Stimulated activated CD4-positive, alpha-beta T cell treated with anti-CD3 and anti-CD28 coated beads, Interleukin-12 subunit alpha, Interleukin-12 subunit beta, amount 100 ng/mL, for 4 hours (primary cell): ENCODE measurements around the gene GRIN3B.

Experiments used
- DNase-seq: peaks from one replicate; pipeline ENCODE4 v3.0.0-alpha.2; 2020

Gene GRIN3B

DNA sequence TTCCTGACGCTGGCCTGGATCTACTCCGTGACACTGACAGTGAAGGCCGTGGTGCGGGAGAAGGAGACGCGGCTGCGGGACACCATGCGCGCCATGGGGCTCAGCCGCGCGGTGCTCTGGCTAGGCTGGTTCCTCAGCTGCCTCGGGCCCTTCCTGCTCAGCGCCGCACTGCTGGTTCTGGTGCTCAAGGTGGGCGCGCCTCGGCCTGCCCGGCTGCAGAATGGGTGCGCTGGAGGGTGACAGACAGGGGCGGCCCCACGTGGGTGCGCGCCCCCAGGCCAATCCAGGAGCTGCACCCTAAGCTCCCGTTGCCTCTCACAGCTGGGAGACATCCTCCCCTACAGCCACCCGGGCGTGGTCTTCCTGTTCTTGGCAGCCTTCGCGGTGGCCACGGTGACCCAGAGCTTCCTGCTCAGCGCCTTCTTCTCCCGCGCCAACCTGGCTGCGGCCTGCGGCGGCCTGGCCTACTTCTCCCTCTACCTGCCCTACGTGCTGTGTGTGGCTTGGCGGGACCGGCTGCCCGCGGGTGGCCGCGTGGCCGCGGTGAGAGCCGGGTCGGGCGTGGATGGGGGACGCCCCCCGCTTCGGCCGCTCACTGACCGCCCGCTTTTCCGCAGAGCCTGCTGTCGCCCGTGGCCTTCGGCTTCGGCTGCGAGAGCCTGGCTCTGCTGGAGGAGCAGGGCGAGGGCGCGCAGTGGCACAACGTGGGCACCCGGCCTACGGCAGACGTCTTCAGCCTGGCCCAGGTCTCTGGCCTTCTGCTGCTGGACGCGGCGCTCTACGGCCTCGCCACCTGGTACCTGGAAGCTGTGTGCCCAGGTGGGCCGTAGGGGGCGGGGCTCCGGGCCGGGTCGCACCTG lies 46.8 kb downstream of the GRIN3B start:
- DNase-seq = no peak

DNA sequence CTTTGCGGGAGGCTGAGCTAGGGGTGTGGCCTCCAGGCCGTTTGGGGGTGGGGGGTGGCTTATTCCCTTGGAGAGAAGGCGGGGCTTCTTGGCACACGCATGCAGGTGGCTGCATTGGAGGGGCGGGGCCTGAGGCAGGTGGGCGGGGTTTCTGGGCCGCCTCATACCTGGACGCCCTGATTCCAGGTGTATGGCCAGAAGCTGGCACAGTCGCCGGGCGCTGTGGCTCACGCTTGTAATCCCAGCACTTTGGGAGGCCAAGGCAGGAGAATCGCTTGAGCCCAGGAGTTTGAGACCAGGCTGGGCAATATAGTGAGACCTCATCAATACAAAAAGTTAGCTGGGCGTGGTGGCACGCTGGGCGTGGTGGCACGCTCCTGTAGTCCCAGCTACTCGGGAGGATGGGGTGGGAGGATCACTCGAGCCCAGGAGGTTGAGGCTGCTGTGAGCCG lies 47.5 kb downstream of the GRIN3B start:
- no peak for DNase-seq

DNA sequence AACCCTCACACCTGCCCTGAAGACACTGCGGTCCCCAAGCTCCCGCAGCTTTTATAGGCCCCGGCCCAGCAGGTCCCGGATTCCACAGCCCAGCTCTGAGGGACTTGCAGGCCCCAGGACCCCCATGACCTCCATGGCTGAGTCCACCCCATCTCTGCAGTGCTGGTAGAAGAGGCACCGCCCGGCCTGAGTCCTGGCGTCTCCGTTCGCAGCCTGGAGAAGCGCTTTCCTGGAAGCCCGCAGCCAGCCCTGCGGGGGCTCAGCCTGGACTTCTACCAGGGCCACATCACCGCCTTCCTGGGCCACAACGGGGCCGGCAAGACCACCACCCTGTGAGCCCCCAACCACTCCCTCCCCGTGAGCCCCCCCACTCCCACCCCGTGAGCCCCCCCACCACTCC lies 48.9 kb downstream of the GRIN3B start:
- no peak for DNase-seq

DNA sequence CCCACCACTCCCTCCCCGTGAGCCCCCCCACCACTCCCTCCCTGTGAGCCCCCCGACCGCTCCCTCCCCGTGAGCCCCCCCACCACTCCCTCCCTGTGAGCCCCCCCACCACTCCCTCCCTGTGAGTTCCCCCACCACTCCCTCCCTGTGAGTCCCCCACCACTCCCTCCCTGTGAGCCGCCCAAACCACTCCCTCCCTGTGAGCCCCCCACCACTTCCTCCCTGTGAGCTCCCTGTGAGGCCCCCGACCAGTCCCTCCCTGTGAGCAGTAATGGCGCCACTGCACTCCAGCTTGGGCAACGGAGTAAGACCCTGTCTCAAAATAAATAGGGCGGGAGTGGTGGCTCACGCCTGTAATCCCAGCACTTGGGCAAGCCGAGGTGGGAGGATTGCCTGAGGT lies 49.6 kb downstream of the GRIN3B start:
- DNase-seq = no peak

DNA sequence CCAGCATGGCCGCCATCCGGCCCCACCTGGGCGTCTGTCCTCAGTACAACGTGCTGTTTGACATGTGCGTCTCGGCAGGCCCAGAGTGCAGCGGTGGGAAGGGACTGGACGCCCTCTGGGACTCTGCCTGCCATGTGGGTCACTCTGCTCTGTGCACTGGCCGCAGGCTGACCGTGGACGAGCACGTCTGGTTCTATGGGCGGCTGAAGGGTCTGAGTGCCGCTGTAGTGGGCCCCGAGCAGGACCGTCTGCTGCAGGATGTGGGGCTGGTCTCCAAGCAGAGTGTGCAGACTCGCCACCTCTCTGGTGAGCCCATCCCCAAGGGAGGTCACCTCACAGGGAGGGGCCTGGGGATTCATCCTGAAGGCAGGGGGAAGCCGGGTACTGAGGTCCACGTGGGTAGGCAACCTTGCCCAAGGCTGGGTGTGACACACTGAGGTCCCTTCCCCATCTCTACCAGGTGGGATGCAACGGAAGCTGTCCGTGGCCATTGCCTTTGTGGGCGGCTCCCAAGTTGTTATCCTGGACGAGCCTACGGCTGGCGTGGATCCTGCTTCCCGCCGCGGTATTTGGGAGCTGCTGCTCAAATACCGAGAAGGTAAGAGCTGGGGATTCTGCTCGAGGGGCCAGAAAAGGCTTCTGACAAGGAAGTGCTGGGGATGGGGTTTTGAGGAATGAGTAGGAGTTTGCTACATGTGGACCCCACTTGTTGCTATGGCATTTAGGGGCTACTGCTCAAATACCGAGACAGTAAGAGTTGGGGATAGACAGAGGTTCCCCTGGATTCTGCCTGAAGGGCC lies 51.0 kb downstream of the GRIN3B start:
- DNase-seq = no peak

DNA sequence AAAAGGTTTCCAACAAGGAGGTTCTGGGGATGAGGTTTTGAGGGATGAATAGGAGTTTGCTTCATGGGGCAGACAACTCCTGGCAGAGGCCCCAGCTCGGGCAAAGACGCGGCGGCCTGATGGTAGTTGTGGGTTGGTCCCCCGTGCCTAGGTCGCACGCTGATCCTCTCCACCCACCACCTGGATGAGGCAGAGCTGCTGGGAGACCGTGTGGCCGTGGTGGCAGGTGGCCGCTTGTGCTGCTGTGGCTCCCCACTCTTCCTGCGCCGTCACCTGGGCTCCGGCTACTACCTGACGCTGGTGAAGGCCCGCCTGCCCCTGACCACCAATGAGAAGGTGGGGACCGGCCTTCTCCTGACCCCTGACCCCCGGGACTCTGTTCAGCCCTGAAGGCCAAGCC lies 51.6 kb downstream of the GRIN3B start:
- no peak for DNase-seq

DNA sequence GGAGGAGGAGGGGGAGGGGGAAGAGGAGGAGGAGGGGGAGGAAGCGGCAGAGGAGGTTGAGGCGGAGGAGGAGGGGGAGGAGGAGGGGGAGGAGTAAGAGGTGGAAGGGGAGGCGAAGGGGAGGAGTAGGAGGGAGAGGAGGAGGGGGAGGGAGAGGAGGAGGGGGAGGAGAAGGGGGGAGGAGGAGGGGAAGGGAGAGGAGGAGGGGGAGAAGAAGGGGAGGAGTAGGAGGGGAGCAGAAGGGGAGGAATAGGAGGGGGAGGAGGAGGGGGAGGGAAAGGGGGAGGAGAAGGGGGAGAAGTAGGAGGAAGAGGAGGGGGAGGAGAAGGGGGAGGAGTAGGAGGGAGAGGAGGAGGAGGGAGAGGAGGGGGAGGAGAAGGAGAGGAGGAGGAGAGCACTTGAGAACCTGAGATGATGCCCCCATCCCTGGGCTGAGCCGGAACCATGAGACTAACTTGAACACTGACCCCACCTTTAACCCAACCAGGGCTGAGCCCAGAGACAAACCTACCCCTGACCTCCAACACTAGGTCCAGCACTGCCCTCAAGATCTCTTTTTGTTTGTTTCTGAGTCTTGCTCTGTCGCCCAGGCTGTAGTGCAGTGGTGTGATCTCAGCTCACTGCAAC lies 52.2 kb downstream of the GRIN3B start:
- DNase-seq = no peak

DNA sequence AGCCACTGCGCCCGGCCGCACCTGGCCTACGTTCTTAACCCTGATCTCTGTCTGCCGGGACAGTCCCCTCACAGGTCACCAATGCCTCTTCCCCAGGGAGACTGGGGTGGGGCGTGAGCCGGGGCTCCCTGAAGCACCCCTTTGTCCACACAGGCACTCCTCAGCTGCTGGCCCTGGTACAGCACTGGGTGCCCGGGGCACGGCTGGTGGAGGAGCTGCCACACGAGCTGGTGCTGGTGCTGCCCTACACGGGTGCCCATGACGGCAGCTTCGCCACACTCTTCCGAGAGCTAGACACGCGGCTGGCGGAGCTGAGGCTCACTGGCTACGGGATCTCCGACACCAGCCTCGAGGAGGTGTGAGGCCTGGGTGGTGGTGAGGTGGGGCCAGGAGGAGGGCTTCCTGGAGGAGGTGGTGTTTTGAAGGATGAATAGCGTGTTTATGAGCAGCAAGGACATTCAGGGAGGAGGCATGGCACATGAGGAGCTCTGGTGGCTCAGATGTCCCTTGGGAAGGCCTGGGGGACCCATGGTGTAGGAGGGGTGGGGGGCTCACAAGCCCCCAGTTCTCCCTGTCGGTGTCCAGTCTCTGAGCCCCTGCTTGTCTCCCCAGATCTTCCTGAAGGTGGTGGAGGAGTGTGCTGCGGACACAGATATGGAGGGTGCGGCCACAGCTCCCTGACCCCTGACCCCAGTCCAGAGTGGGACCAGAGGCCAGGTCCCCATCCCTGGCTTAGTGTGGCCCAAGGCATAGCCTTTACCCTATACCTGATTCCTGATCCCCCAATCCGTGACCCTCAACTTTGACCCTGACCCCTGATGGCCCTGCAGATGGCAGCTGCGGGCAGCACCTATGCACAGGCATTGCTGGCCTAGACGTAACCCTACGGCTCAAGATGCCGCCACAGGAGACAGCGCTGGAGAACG lies 53.2 kb downstream of the GRIN3B start:
- DNase-seq = no peak

DNA sequence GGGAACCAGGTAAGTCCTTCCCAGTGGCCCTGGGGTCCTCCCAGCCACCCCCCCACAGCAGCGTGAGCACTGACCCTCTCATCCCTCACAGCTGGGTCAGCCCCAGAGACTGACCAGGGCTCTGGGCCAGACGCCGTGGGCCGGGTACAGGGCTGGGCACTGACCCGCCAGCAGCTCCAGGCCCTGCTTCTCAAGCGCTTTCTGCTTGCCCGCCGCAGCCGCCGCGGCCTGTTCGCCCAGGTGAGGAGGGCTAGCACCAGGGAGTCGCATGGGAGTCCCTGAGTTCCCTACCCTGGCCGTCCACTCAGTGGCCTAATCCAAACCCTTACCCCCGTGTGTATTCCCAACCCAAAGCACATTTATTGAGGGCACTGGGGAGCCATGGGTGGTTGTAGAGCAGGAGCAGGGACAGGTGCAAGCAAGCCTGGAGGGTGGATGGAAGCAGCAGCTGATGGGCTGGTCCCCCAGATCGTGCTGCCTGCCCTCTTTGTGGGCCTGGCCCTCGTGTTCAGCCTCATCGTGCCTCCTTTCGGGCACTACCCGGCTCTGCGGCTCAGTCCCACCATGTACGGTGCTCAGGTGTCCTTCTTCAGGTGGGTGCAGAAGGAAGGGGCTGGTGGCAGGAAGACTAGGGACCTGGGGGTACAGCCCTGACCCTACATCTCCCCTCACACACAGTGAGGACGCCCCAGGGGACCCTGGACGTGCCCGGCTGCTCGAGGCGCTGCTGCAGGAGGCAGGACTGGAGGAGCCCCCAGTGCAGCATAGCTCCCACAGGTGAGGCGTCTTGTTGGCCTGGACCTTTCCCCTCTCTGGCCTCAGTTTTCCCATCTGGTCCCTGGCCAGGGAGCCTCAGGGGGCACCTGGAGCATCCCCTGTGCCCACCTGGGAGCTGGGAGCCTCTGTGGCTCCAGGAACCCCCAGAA lies 54.1 kb downstream of the GRIN3B start:
- DNase-seq = no peak

DNA sequence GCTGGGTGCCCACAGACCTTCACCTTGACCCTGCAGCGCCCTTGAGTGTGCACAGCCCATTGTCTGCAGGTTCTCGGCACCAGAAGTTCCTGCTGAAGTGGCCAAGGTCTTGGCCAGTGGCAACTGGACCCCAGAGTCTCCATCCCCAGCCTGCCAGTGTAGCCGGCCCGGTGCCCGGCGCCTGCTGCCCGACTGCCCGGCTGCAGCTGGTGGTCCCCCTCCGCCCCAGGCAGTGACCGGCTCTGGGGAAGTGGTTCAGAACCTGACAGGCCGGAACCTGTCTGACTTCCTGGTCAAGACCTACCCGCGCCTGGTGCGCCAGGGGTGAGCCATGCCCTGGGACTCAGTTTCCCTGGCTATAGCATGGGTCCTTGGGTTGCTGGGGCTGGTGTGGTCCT lies 54.8 kb downstream of the GRIN3B start:
- DNase-seq = no peak

DNA sequence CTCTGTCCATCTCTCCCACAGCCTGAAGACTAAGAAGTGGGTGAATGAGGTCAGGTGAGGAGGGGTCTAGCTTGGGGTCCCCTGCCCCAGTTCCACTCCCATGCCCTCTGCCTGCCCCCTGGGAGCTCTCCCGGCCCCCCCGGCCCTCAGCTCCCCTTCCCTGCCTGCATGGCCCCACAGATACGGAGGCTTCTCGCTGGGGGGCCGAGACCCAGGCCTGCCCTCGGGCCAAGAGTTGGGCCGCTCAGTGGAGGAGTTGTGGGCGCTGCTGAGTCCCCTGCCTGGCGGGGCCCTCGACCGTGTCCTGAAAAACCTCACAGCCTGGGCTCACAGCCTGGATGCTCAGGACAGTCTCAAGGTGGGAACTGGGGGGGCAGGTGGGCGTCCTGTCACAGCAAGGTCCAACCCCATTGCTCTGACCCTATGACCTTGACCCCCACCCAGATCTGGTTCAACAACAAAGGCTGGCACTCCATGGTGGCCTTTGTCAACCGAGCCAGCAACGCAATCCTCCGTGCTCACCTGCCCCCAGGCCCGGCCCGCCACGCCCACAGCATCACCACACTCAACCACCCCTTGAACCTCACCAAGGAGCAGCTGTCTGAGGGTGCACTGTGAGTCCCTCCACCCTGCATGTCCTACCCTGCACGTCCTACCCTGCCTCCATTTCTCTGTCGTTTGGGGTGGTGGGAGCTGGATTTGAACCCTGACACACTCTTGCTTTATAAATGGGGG lies 55.8 kb downstream of the GRIN3B start:
- DNase-seq = no peak

DNA sequence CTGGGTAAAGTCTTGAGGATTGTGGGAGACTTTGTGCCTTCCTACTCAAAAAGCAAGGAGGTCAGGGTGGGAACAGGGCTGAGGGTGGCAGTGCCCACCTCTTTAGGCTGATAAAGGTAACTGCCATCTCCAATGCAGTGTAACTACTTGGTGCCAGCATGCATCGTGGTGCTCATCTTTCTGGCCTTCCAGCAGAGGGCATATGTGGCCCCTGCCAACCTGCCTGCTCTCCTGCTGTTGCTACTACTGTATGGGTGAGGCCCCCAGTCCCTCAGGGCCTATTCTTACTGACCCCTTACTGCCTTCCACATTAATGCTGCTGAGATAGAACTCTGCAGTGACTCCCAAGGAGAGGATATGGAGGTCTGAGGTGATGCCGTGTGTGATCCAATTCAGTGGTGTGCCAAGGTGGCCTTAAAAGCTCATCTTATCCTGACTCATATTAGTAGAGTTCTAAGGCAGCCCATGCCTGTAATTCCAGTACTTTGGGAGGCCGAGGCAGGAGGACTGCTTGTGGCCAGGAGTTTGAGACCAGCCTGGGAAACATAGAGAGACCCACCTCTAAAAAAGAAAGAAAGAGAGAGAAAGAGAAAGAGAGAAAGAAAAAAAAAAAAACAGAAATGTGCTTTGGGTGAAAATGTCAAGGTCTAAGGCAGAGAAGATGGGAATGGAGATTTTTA lies 57.1 kb downstream of the GRIN3B start:
- no peak for DNase-seq

DNA sequence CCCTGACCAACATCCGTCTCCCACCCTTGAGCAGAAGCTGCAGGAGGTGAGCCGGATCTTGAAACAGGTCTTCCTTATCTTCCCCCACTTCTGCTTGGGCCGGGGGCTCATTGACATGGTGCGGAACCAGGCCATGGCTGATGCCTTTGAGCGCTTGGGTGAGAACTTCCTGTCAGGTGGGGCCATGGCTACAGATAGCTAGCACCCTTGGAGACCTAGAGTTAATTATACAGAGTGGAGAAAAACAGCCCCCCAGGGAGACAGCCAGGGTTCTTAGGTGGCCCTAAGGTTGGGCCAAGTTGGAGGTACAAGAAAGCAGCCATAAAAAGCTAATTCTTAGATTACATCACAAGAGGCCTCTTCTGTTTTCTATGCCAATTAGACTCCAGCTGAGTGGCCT lies 57.9 kb downstream of the GRIN3B start:
- no peak for DNase-seq
